Astrocyte (in vitro differentiated cells and primary cell): ENCODE results near the gene CRHR1. TPM values are rescaled to one million over a fixed set of nuclear protein-coding genes. Genes with fewer than 3 reads are reported as not detected.

ENCODE experiments used
- DNase-seq: peaks from one replicate; pipeline ENCODE4 v3.0.0-alpha.2; 2010; ENCODE audit warnings: low read depth
- FAIRE-seq: peaks from 2 replicates; lab custom pipeline; 2011; peaks lifted over from hg19 to GRCh38; lab: Jason Lieb, UNC
- H2AFZ ChIP-seq: 2 replicates; pipeline ENCODE4 v1.6.0; 2012; ENCODE audit warnings: low read depth, low read length, inconsistent platforms
- H3K27ac ChIP-seq: 2 replicates; pipeline ENCODE4 v1.5.1; 2011; ENCODE audit warnings: low read depth, low read length, inconsistent platforms
- H3K27me3 ChIP-seq: 2 replicates; pipeline ENCODE4 v1.6.0; 2011; ENCODE audit warnings: low read length, inconsistent platforms; ENCODE audit not compliant: insufficient read depth
- H3K36me3 ChIP-seq: 2 replicates; pipeline ENCODE4 v1.5.1; 2011; ENCODE audit warnings: low read length, inconsistent platforms; ENCODE audit not compliant: insufficient read depth
- H3K4me1 ChIP-seq: 2 replicates; pipeline ENCODE4 v1.5.1; 2011; ENCODE audit warnings: low read length, inconsistent platforms; ENCODE audit not compliant: insufficient read depth
- H3K4me2 ChIP-seq: 2 replicates; pipeline ENCODE4 v1.6.0; 2012; ENCODE audit warnings: low read length, inconsistent platforms
- H3K4me3 ChIP-seq: 2 replicates; pipeline ENCODE4 v1.5.1; 2011; ENCODE audit warnings: low read depth, mild to moderate bottlenecking, low read length, inconsistent platforms; ENCODE audit not compliant: insufficient read depth
- H3K79me2 ChIP-seq: 2 replicates; pipeline ENCODE4 v1.6.0; 2012; ENCODE audit warnings: mild to moderate bottlenecking, low read length, inconsistent platforms; ENCODE audit not compliant: insufficient read depth
- H3K9ac ChIP-seq: 2 replicates; pipeline ENCODE4 v1.6.0; 2012; ENCODE audit warnings: mild to moderate bottlenecking, low read length, inconsistent platforms
- H3K9me3 ChIP-seq: 2 replicates; pipeline ENCODE4 v1.5.1; 2012; ENCODE audit warnings: low read depth, mild to moderate bottlenecking, low read length, inconsistent platforms; ENCODE audit not compliant: insufficient read depth
- H4K20me1 ChIP-seq: 2 replicates; pipeline ENCODE4 v1.6.0; 2012; ENCODE audit warnings: low read length, inconsistent platforms; ENCODE audit not compliant: insufficient read depth
- H3K27ac Mint-ChIP-seq: one replicate; pipeline ENCODE4 v1.8.0; 2021; ENCODE audit warnings: mild to moderate bottlenecking, mixed read lengths; ENCODE audit not compliant: unreplicated experiment
- H3K27me3 Mint-ChIP-seq: one replicate; pipeline ENCODE4 v1.8.0; 2021; ENCODE audit warnings: low read depth, mixed read lengths; ENCODE audit not compliant: unreplicated experiment
- H3K36me3 Mint-ChIP-seq: one replicate; pipeline ENCODE4 v1.8.0; 2021; ENCODE audit warnings: low read depth, mixed read lengths; ENCODE audit not compliant: unreplicated experiment
- H3K4me1 Mint-ChIP-seq: one replicate; pipeline ENCODE4 v1.8.0; 2021; ENCODE audit warnings: low read depth, mixed read lengths; ENCODE audit not compliant: unreplicated experiment
- H3K4me3 Mint-ChIP-seq: one replicate; pipeline ENCODE4 v1.8.0; 2021; ENCODE audit warnings: mild to moderate bottlenecking, moderate library complexity, mixed read lengths; ENCODE audit not compliant: unreplicated experiment
- H3K9me3 Mint-ChIP-seq: one replicate; pipeline ENCODE4 v1.8.0; 2021; ENCODE audit warnings: mild to moderate bottlenecking, mixed read lengths; ENCODE audit not compliant: unreplicated experiment
- CTCF ChIP-seq: IDR thresholded peaks from 2 replicates; pipeline ENCODE4 v1.5.1; 2011; ENCODE audit warnings: low read depth, mild to moderate bottlenecking, inconsistent platforms, low read length, moderate library complexity; ENCODE audit not compliant: insufficient read depth
- EZH2 ChIP-seq: IDR thresholded peaks from 2 replicates; pipeline ENCODE4 v1.6.1; 2012; ENCODE audit warnings: mild to moderate bottlenecking, low read length, inconsistent platforms; ENCODE audit not compliant: insufficient read depth
- total RNA-seq: library from RNA; stranded (reverse); gene quantifications from 2 replicates; pipeline ENCODE4 v1.2.1, GENCODE V29; 2021

CRHR1 gene
- total RNA-seq, 1 donor from 2014 or later = 0.20 TPM

- peaks cover 23% of the 10 kb centered on the region for H3K4me1 Mint-ChIP-seq
- no peak for TF ChIP-seq CTCF
- TF ChIP-seq EZH2 = no peak
- H3K4me2 ChIP-seq = no peak overlapping the region
Measured at GRCh38 chr17:45871718-45872117, 87.6 kb downstream of the CRHR1 start.

GRCh38 chr17:45873728-45874127 is 89.6 kb downstream of the CRHR1 start:
- no peaks in the 10 kb centered on the region for H3K4me1 ChIP-seq
- H3K36me3 ChIP-seq = no peaks in the 10 kb centered on the region
- no peak for DNase-seq
- no peaks in the 10 kb centered on the region for H3K36me3 Mint-ChIP-seq
- TF ChIP-seq EZH2 (no peak), CTCF (no peak)
- H2AFZ ChIP-seq = no peak overlapping the region
- H3K27me3 ChIP-seq = peaks cover 9% of the 10 kb centered on the region
- no peaks in the 10 kb centered on the region for H3K9me3 Mint-ChIP-seq
- peaks cover 25% of the 10 kb centered on the region for H3K4me1 Mint-ChIP-seq
- no peak overlapping the region for H3K27ac ChIP-seq
- FAIRE-seq = no peak
- H3K79me2 ChIP-seq = no peaks in the 10 kb centered on the region
- no peaks in the 10 kb centered on the region for H3K9me3 ChIP-seq
- peak overlapping the region; percentile 16 for H3K4me3 Mint-ChIP-seq
- no peaks in the 10 kb centered on the region for H3K27me3 Mint-ChIP-seq
- no peak overlapping the region for H3K9ac ChIP-seq
- peak overlapping the region; percentile 81 for H3K27ac Mint-ChIP-seq
- no peaks in the 10 kb centered on the region for H4K20me1 ChIP-seq
- no peak overlapping the region for H3K4me3 ChIP-seq
- no peak overlapping the region for H3K4me2 ChIP-seq

More at GRCh38 chr17:45871718-45872117, 87.6 kb downstream of the CRHR1 start:
- H4K20me1 ChIP-seq = no peaks in the 10 kb centered on the region
- H2AFZ ChIP-seq = no peak overlapping the region
- no peak overlapping the region for H3K4me3 ChIP-seq
- no peak overlapping the region for H3K9ac ChIP-seq
- FAIRE-seq (no peak), DNase-seq (no peak)
- no peaks in the 10 kb centered on the region for H3K4me1 ChIP-seq
- no peak overlapping the region for H3K27ac Mint-ChIP-seq
- no peak overlapping the region for H3K4me3 Mint-ChIP-seq
- H3K36me3 ChIP-seq = no peaks in the 10 kb centered on the region
- H3K9me3 Mint-ChIP-seq = no peaks in the 10 kb centered on the region
- no peaks in the 10 kb centered on the region for H3K79me2 ChIP-seq
- H3K27me3 ChIP-seq = no peaks in the 10 kb centered on the region
- H3K36me3 Mint-ChIP-seq = no peaks in the 10 kb centered on the region
- H3K9me3 ChIP-seq = no peaks in the 10 kb centered on the region
- H3K27ac ChIP-seq = no peak overlapping the region
- no peaks in the 10 kb centered on the region for H3K27me3 Mint-ChIP-seq

- Histone ChIP-seq H3K9ac (no peak overlapping the region), H2AFZ (no peak overlapping the region), H3K4me2 (no peak overlapping the region), H4K20me1 (no peaks in the 10 kb centered on the region), H3K4me3 (no peak overlapping the region), H3K9me3 (no peaks in the 10 kb centered on the region), H3K79me2 (no peaks in the 10 kb centered on the region), H3K36me3 (no peaks in the 10 kb centered on the region), H3K4me1 (no peaks in the 10 kb centered on the region), H3K27me3 (peaks cover 9% of the 10 kb centered on the region), H3K27ac (no peak overlapping the region)
- H3K27ac Mint-ChIP-seq = no peak overlapping the region
- no peak overlapping the region for H3K4me3 Mint-ChIP-seq
- TF ChIP-seq CTCF (no peak), EZH2 (no peak)
- H3K27me3 Mint-ChIP-seq = no peaks in the 10 kb centered on the region
- no peak for DNase-seq
- no peak for FAIRE-seq
- H3K9me3 Mint-ChIP-seq = no peaks in the 10 kb centered on the region
- H3K4me1 Mint-ChIP-seq = peaks cover 25% of the 10 kb centered on the region
- no peaks in the 10 kb centered on the region for H3K36me3 Mint-ChIP-seq
Measured at GRCh38 chr17:45874151-45874550, 90.0 kb downstream of the CRHR1 start.
